Epithelial cell of esophagus (primary cell): ENCODE measurements around the gene CFAP100.

Experiments used
- DNase-seq: peaks from one replicate; pipeline ENCODE4 v3.0.0; 2010; ENCODE audit warnings: low read depth
- H3K4me3 ChIP-seq: 2 replicates; pipeline ENCODE4 v1.5.1; 2011; ENCODE audit warnings: mild to moderate bottlenecking, low read length, control low read depth
- TF ChIP-seq, protein P1 (sequence below): IDR thresholded peaks from 2 replicates; pipeline ENCODE4 v1.5.1; 2011; ENCODE audit warnings: low read depth, mild to moderate bottlenecking, low read length, control low read depth, inconsistent platforms; ENCODE audit not compliant: insufficient read depth; ENCODE audit errors: missing control alignments

CFAP100 gene

DNA sequence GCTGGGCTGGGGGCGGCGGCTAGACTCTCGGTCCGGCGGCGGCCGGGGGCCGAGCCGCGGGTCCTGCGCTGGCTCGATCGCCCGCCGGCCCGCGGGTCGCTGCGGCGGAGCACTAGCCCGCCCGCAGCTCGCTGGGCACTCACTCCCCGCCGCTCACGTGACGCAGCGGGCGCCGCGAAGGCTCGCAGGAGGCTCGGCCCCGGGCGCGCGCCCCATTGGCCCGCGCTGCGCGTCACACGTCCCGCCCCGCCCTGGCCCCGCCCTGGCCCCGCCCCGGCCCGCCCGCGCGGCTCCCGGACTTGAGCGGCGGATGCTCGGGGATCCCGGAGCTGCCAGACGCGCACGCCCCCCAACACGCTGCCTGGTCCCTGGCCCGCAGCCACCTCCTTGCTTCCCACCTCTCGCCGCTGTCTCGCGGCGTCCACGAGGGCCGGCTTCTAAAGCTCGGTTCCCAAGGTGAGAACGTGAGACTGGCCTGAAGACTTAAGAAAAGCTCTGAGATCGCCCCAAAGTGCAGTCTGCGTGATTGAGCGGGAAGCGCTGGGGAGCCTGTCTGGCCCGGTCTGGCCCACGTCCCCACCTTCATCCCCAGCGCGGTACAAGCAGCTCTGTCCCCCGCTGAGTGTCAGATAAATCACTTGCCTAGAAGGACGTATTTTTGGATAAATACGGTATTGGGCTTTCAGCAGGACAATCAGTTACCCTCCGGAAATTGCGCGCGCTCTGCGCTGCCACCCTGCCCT lies 37.2 kb upstream of the CFAP100 start, which contains the start of gene KLF15:
KLF15 (minus strand) TSS at position 114 of the 743 bp plus-strand sequence. CDS start 4,486 bp downstream, outside the sequence.
- TF ChIP-seq, protein P1, sequence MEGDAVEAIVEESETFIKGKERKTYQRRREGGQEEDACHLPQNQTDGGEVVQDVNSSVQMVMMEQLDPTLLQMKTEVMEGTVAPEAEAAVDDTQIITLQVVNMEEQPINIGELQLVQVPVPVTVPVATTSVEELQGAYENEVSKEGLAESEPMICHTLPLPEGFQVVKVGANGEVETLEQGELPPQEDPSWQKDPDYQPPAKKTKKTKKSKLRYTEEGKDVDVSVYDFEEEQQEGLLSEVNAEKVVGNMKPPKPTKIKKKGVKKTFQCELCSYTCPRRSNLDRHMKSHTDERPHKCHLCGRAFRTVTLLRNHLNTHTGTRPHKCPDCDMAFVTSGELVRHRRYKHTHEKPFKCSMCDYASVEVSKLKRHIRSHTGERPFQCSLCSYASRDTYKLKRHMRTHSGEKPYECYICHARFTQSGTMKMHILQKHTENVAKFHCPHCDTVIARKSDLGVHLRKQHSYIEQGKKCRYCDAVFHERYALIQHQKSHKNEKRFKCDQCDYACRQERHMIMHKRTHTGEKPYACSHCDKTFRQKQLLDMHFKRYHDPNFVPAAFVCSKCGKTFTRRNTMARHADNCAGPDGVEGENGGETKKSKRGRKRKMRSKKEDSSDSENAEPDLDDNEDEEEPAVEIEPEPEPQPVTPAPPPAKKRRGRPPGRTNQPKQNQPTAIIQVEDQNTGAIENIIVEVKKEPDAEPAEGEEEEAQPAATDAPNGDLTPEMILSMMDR, result no peak
- DNase-seq, result peak; percentile 85
- peak within 1 kb of the TSS; percentile 52 for H3K4me3 ChIP-seq

DNA sequence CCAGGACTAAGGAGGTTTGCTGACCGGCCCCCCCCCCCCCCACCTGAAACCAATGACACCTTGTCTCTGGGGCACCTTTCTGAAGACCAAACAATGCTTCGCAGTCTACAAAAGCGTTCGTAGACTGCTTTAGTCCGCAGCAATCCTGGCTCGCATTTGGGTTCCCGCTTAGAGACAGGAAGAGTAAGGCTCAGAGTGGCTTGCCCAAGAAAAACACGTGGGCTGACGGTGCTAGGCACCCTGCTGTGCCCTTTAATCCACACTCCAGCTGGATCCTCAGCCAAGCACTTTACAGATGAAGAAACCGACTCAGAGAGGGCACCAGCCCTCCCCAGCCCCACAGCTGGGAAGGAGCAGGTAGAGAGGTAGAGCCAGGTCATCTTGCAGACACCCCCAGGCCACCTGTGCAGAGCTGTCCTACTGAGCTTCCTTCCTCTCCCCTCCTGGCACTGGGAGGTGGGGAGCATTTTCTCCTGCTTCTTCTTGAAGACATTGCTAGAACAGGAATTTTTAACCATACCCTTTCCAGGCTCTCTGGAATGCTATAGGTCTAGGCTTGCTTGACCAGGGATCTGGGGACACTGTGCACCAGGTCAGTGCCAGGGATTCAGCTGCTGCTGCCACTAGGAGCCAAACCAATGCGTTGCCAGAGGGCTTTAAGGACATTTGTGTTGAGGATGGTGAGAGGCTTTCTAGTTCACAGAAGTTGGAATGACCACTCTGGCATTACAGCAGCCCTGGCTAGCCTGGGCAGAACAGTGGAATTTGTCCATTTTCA lies 36.5 kb upstream of the CFAP100 start:
- peak overlapping the region; percentile 52 for H3K4me3 ChIP-seq
- no peak for DNase-seq
- TF ChIP-seq, protein P1, result no peak

DNA sequence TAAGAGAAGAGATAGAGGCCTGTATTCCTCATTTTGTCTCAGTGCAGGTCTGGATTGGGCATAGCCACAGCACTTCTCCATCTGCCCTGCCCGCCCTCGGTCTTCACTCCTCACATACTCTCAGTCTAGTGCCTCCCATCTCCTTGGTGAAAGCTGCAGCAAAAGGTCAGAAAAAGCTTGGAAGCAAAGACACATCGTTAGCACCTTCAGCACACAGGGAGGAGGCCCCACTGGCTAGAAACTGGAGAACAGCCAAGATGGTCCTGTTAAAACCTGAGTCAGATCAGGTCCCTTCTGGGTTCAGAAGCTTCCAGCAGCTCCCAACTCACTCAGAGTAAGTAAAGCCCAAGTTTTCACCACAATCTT lies 35.9 kb upstream of the CFAP100 start:
- TF ChIP-seq, protein P1, result no peak
- no peak overlapping the region for H3K4me3 ChIP-seq
- no peak for DNase-seq

DNA sequence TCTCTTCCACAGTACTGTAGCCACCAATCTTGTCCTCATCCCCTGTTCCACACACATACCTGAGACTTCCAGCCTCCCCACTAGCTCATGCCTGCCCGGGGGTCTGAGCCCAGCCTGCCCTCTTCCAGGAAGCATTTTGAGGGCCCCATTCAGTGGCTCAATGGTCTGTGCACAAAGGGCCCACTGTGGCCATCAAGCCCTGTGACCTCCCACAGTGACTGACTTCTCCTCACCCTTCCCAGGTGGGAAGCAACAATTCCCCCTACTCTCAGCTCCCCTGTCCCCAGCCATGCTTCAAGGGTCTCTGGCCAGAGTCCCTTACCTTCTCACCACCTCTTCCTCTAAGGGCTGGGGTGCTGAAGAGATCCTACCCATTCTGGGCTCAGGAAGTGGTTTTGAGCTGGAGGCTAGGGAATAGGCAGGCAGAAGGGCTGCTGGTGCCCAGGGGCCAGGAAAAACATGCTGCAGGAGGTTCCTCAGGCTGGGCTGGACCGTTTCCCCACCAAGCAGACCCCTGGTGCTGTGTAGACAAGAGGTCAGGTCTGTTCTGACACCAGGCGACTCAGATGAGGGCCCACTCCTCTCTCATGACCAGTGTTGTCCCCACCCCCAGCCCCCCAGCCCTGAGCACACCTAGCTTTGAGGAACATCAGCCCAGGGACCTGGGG lies 34.5 kb upstream of the CFAP100 start:
- TF ChIP-seq, protein P1, result no peak
- H3K4me3 ChIP-seq, result no peak overlapping the region
- no peak for DNase-seq

DNA sequence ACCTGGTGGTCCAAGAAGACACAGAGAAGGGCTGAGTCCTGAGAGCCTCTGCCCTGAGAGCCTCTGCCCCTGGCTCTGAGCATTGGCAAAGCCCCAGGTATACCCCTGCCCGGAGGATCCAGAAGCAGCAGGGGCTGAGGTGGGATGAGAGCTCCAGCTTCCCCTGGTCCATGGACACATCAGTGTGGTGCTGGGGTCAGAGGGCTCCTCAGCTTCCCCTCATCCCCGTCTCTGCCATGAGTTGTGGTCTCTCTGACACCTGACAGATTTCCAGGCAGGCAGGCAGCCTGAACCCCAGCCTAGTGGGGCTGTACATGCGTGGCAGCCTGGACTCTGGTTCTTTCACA lies 34.0 kb upstream of the CFAP100 start:
- no peak for DNase-seq
- TF ChIP-seq, protein P1, result no peak

DNA sequence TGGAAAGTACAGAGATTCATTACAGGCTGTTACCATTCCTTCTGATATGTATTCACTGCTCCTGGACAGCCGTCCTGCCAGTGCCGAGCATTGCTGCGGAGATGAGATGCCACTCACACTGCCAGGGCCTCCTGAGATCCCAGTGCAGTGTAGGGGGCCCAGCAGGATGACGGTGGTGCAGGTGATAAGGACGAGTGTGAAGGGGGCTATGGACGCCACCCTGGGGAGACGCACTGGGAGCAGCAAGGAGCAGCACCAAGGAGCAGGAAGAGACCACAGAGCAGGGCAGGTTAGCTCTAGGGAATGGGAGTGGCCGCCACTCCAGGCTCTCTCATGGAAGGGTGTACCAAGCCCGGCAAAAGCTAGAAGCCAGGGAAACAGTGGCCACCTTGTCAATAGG lies 33.5 kb upstream of the CFAP100 start:
- TF ChIP-seq, protein P1, result no peak
- H3K4me3 ChIP-seq, result no peak overlapping the region
- no peak for DNase-seq

More for the DNA sequence above, 34.0 kb upstream of the CFAP100 start:
- H3K4me3 ChIP-seq, result no peak overlapping the region
